Hepatocyte (in vitro differentiated cells): ENCODE measurements around the gene SCN4B.

ENCODE experiments used
- CTCF ChIP-seq: fragments of 200-600 bp; sonication (generic); IDR thresholded peaks from 2 replicates; pipeline ENCODE4 v1.5.1; 2016; ENCODE audit warnings: antibody characterized with exemption, mild to moderate bottlenecking; ENCODE audit not compliant: poor library complexity
- EZH2 ChIP-seq: fragments of 200-600 bp; sonication (generic); IDR thresholded peaks from 2 replicates; pipeline ENCODE4 v1.6.1; 2016; ENCODE audit warnings: antibody characterized with exemption, mild to moderate bottlenecking, borderline replicate concordance
- EZH2phosphoT487 ChIP-seq: fragments of 200-600 bp; sonication (generic); IDR thresholded peaks from one replicate; pipeline ENCODE4 v1.6.1; 2018; ENCODE audit warnings: antibody characterized with exemption, mild to moderate bottlenecking, low read depth, moderate library complexity; ENCODE audit not compliant: unreplicated experiment, severe bottlenecking

GRCh38 chr11:118092907-118093571 lies 59.6 kb downstream of the SCN4B start:
- TF ChIP-seq CTCF (no peak), EZH2 (no peak), EZH2phosphoT487 (no peak)
